ENCODE measurements around the gene SLC9A3. TPM values are rescaled to one million over a fixed set of nuclear protein-coding genes. Genes with fewer than 3 reads are reported as not detected.

Gene SLC9A3
- total RNA-seq, 3 donors from 2014 or later (not counting 1 experiment from before 2014, with no cell fraction given) = 0.61 to 1.1 (median 0.73) TPM

DNA sequence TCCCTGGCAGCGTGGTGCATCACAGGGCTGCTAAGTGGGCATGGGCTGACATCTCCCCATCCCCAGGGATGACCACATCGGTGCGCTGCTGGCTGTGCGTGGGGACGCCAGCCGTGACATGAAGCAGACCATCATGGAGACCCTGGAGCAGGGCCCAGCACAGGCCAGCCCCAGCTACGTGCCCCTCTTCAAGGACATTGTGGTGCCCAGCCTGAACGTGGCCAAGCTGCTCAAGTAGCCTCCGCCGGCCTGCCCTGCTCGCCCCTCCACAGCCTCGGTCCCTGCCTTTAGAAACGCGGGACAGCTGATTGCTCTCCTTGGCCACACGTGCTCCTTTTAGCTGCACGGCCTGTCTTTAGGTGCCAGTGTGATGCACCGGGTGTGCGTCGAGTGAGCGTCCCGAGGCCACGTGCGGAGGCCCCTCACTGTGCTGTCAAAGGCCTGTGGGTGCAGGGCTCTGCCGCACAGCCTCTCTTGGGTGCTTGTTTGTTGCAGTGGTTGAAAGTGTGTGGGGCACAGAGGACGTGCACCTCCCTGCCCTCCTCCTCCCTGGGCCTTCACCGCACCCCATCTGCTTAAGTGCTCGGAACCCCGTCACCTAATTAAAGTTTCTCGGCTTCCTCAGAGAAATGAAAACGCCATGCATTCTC lies 57.5 kb downstream of the SLC9A3 start:
- DNase-seq = no peak

DNA sequence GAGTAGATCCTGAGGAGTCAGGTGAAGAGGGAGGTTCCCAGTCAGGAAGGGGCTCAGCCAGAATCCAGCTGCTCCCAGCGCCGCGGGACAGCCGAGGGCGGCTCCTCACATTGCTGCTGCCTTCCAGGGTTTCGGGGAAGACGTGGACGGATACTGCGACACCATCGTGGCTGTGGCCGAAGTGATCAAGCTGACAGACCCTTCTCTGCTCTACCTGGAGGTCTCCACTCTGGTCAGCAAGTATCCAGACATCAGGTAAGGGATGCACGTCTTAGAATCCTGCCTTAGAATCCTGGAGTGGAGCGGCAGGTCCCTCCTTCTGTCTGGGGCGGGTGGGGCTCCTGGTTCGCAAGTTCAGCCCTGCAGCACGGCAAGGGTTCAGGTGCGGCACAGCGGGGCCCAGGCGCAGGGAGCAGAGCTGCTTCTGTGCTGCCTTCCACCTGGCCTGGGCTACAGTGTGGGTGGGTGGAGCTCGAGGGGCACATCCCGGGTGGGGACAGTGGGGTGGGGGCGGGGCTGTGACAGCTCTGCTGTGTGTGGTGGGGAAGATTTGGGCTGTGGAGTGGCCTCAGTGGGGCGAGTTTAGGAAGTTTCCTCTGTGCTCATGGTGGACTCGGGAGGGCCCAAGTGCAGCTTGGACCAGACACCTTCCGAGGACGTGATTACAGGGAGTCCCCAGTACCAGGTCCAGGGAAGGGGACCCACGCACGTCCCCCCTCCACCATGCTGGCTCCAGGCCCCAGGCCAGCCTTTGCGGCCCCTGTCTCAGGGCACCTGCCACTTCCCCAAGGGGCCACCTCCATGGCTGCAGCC lies 58.5 kb downstream of the SLC9A3 start:
- TF ChIP-seq, protein P1, sequence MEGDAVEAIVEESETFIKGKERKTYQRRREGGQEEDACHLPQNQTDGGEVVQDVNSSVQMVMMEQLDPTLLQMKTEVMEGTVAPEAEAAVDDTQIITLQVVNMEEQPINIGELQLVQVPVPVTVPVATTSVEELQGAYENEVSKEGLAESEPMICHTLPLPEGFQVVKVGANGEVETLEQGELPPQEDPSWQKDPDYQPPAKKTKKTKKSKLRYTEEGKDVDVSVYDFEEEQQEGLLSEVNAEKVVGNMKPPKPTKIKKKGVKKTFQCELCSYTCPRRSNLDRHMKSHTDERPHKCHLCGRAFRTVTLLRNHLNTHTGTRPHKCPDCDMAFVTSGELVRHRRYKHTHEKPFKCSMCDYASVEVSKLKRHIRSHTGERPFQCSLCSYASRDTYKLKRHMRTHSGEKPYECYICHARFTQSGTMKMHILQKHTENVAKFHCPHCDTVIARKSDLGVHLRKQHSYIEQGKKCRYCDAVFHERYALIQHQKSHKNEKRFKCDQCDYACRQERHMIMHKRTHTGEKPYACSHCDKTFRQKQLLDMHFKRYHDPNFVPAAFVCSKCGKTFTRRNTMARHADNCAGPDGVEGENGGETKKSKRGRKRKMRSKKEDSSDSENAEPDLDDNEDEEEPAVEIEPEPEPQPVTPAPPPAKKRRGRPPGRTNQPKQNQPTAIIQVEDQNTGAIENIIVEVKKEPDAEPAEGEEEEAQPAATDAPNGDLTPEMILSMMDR (IDR thresholded peaks at IDR 0.05) = no peak
- H3K27ac ChIP-seq (ENCODE audit: low read length) = no peak overlapping the region
- no peaks in the 10 kb centered on the region for H3K9me3 ChIP-seq (ENCODE audit: control insufficient read depth, insufficient read depth, low read length)
- no peaks in the 10 kb centered on the region for H3K9me3 Mint-ChIP-seq
- ATAC-seq (no peak), DNase-seq (no peak)
- H3K4me1 Mint-ChIP-seq = peaks cover 6 to 8% of the 10 kb centered on the region in 2 donors
- WGBS (ENCODE audit: insufficient coverage) = 96% methylated on average over 29 of the region's 29 CpGs
- H3K27ac Mint-ChIP-seq = no peak overlapping the region
- peaks cover 11% of the 10 kb centered on the region for H3K4me1 ChIP-seq (ENCODE audit: control insufficient read depth, insufficient read depth, low read length)
- intact Hi-C loops (cut with micrococcal nuclease) = no loop called here
- no peaks in the 10 kb centered on the region for H3K27me3 Mint-ChIP-seq (ENCODE audit: low read depth in 2 of 2)
- H3K36me3 Mint-ChIP-seq = peaks cover 6% of the 10 kb centered on the region
- H3K4me3 ChIP-seq (ENCODE audit: low read length) = no peak overlapping the region
- no peak overlapping the region for H3K4me3 Mint-ChIP-seq
- no peaks in the 10 kb centered on the region for H3K27me3 ChIP-seq (ENCODE audit: control insufficient read depth, insufficient read depth, low read length)
- H3K36me3 ChIP-seq (ENCODE audit: control insufficient read depth, insufficient read depth, low read length) = peaks cover 25% of the 10 kb centered on the region

More for the DNA sequence above, 57.5 kb downstream of the SLC9A3 start:
- Histone ChIP-seq H3K27ac (ENCODE audit: low read length) (no peak overlapping the region), H3K9me3 (ENCODE audit: control insufficient read depth, insufficient read depth, low read length) (no peaks in the 10 kb centered on the region), H3K36me3 (ENCODE audit: control insufficient read depth, insufficient read depth, low read length) (peaks cover 24% of the 10 kb centered on the region), H3K4me3 (ENCODE audit: low read length) (no peak overlapping the region), H3K4me1 (ENCODE audit: control insufficient read depth, insufficient read depth, low read length) (peaks cover 20% of the 10 kb centered on the region), H3K27me3 (ENCODE audit: control insufficient read depth, insufficient read depth, low read length) (no peaks in the 10 kb centered on the region)
- 97% methylated on average over 30 of the region's 30 CpGs for WGBS (ENCODE audit: insufficient coverage)
- Mint-ChIP-seq H3K4me3 (no peak overlapping the region), H3K4me1 (peaks cover 6 to 13% of the 10 kb centered on the region in 2 donors), H3K27ac (no peak overlapping the region), H3K9me3 (no peaks in the 10 kb centered on the region), H3K27me3 (ENCODE audit: low read depth in 2 of 2) (no peaks in the 10 kb centered on the region), H3K36me3 (peaks cover 4% of the 10 kb centered on the region)
- intact Hi-C loops (cut with micrococcal nuclease) = no loop called here
- TF ChIP-seq, protein P1 (IDR thresholded peaks at IDR 0.05) = no peak
- no peak for ATAC-seq

DNA sequence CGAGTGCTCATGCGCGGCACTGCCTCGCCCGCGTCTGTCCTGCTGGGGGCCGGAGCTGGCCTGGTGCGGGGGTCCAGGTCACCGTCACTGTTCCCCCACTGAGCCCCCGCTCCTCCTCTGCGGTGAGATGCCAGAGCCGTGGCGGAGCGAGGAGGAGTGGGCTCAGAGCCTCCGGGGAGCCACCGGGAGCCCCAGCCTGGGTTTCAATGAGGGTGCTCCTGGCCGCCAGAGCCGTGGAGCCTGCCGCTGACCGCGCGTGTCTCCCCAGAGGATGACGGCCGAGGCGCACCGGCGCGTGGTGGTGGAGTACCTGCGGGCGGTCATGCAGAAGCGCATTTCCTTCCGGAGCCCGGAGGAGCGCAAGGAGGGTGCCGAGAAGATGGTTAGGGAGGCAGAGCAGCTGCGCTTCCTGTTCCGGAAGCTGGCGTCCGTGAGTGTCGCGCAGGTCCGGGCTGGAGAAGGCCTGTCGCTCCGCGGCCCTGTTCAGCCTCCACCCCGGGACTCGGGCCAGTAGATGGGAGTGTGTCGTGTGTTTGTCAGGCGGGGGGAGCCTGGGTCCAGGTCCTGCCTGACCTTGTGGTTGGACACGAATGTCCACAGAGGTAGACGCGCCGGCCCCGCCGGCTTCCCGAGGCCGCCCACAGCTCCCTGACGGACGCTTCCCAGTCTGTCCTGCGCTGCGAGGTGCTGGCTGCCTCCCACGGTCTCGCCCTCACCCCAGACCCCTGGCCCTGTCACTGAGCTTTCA lies 59.2 kb downstream of the SLC9A3 start:
- Histone ChIP-seq H3K4me3 (ENCODE audit: low read length) (no peak overlapping the region), H3K27ac (ENCODE audit: low read length) (no peak overlapping the region), H3K4me1 (ENCODE audit: control insufficient read depth, insufficient read depth, low read length) (peaks cover 10% of the 10 kb centered on the region), H3K36me3 (ENCODE audit: control insufficient read depth, insufficient read depth, low read length) (peaks cover 33% of the 10 kb centered on the region), H3K27me3 (ENCODE audit: control insufficient read depth, insufficient read depth, low read length) (no peaks in the 10 kb centered on the region), H3K9me3 (ENCODE audit: control insufficient read depth, insufficient read depth, low read length) (no peaks in the 10 kb centered on the region)
- TF ChIP-seq, protein P1 (IDR thresholded peaks at IDR 0.05) = no peak
- Mint-ChIP-seq H3K27ac (no peak overlapping the region), H3K9me3 (no peaks in the 10 kb centered on the region), H3K27me3 (ENCODE audit: low read depth in 2 of 2) (no peaks in the 10 kb centered on the region), H3K4me1 (peaks cover 6% of the 10 kb centered on the region in 2 donors), H3K4me3 (no peak overlapping the region), H3K36me3 (peaks cover 6% of the 10 kb centered on the region)
- WGBS (ENCODE audit: insufficient coverage) = 98% methylated on average over 63 of the region's 63 CpGs
- DNase-seq (no peak), ATAC-seq (no peak)
- intact Hi-C loops (cut with micrococcal nuclease) = no loop called here
